Measurements from ENCODE around the gene MLLT10.

DNA sequence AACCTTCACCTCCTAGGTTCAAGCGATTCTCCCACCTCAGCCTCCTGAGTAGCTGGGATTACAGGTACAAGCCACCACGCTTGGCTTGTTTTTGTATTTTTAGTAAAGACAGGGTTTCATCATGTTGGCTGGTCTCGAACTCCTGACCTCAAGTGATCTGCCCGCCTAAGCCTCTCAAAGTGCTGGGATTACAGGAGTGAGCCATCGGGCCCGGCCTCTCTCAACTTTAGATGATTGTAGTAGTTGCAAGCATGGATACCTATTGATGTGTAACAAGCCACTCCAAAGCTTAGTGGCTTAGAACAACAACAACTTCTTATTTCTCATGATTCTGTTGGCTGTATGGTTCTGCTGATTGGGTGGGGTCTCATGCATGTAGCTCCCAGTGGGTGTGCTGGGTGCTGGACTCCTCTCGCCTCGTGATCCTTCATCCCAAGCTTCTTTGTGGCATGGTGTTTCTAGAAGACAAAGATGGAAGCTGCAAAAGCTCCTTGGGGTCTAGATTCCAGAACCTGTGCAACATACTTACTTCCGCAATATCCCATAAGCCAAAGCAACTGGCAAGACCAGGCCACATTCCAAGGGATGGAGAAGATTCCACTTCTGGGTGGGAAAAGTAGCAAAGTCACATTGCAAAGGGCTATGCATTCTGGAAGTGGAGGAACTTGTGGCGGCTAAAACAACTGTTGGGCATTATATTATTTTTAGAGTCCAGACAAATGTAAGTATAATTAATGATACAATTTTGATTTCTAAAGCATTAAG, 46.4 kb upstream of the MLLT10 start:
- TF ChIP-seq POLR2AphosphoS5 (IDR thresholded peaks at IDR 0.05; ENCODE audit: low read depth, low read length) (no peak), TAF1 (IDR thresholded peaks at IDR 0.05; ENCODE audit: borderline replicate concordance, insufficient read depth, low read length) (no peak)
- TF ChIP-seq, protein P1, sequence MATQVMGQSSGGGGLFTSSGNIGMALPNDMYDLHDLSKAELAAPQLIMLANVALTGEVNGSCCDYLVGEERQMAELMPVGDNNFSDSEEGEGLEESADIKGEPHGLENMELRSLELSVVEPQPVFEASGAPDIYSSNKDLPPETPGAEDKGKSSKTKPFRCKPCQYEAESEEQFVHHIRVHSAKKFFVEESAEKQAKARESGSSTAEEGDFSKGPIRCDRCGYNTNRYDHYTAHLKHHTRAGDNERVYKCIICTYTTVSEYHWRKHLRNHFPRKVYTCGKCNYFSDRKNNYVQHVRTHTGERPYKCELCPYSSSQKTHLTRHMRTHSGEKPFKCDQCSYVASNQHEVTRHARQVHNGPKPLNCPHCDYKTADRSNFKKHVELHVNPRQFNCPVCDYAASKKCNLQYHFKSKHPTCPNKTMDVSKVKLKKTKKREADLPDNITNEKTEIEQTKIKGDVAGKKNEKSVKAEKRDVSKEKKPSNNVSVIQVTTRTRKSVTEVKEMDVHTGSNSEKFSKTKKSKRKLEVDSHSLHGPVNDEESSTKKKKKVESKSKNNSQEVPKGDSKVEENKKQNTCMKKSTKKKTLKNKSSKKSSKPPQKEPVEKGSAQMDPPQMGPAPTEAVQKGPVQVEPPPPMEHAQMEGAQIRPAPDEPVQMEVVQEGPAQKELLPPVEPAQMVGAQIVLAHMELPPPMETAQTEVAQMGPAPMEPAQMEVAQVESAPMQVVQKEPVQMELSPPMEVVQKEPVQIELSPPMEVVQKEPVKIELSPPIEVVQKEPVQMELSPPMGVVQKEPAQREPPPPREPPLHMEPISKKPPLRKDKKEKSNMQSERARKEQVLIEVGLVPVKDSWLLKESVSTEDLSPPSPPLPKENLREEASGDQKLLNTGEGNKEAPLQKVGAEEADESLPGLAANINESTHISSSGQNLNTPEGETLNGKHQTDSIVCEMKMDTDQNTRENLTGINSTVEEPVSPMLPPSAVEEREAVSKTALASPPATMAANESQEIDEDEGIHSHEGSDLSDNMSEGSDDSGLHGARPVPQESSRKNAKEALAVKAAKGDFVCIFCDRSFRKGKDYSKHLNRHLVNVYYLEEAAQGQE (IDR thresholded peaks at IDR 0.05; ENCODE audit: insufficient read depth in 1 of 2, low read depth in 2 of 2, low read length in 2 of 2), result no peak
